ENCODE results near the gene STK17A.

DNA sequence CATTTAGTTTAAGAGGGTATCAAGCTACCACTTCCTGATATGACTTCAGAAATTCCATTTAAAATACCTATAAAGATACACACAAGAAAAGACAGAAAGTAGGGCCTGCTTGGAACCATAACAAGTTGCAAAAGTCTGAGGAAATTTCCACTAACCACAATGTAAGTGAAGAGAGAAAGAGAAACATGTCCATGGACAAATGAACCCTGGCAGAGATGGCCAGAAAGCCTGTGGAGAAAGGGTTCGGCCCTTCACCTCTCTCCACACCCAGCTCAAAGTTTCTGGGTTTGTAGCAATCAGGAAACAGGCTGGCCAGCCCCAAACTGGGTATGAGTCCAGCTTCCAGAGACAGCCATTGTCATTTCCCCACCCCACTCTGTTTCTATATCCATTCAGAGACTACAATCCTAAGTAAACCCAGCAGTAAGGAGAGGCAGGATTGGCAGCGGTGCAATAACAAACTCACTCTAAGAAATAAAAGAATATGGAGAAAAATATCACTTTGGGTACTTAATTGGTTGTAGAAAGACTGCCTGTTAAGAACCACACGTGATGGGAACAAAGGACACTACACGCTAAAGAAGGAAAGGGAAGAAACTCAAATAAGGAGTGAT, 71.1 kb downstream of the STK17A start:
- TF ChIP-seq POLR2AphosphoS5 (IDR thresholded peaks at IDR 0.05; ENCODE audit: low read depth, low read length) (no peak), TCF7L2 (IDR thresholded peaks at IDR 0.05; ENCODE audit: low read depth, low read length) (no peak)
- TF ChIP-seq, protein P1, sequence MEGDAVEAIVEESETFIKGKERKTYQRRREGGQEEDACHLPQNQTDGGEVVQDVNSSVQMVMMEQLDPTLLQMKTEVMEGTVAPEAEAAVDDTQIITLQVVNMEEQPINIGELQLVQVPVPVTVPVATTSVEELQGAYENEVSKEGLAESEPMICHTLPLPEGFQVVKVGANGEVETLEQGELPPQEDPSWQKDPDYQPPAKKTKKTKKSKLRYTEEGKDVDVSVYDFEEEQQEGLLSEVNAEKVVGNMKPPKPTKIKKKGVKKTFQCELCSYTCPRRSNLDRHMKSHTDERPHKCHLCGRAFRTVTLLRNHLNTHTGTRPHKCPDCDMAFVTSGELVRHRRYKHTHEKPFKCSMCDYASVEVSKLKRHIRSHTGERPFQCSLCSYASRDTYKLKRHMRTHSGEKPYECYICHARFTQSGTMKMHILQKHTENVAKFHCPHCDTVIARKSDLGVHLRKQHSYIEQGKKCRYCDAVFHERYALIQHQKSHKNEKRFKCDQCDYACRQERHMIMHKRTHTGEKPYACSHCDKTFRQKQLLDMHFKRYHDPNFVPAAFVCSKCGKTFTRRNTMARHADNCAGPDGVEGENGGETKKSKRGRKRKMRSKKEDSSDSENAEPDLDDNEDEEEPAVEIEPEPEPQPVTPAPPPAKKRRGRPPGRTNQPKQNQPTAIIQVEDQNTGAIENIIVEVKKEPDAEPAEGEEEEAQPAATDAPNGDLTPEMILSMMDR (IDR thresholded peaks at IDR 0.05), result no peak
- TF ChIP-seq, protein P2, sequence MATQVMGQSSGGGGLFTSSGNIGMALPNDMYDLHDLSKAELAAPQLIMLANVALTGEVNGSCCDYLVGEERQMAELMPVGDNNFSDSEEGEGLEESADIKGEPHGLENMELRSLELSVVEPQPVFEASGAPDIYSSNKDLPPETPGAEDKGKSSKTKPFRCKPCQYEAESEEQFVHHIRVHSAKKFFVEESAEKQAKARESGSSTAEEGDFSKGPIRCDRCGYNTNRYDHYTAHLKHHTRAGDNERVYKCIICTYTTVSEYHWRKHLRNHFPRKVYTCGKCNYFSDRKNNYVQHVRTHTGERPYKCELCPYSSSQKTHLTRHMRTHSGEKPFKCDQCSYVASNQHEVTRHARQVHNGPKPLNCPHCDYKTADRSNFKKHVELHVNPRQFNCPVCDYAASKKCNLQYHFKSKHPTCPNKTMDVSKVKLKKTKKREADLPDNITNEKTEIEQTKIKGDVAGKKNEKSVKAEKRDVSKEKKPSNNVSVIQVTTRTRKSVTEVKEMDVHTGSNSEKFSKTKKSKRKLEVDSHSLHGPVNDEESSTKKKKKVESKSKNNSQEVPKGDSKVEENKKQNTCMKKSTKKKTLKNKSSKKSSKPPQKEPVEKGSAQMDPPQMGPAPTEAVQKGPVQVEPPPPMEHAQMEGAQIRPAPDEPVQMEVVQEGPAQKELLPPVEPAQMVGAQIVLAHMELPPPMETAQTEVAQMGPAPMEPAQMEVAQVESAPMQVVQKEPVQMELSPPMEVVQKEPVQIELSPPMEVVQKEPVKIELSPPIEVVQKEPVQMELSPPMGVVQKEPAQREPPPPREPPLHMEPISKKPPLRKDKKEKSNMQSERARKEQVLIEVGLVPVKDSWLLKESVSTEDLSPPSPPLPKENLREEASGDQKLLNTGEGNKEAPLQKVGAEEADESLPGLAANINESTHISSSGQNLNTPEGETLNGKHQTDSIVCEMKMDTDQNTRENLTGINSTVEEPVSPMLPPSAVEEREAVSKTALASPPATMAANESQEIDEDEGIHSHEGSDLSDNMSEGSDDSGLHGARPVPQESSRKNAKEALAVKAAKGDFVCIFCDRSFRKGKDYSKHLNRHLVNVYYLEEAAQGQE (IDR thresholded peaks at IDR 0.05; ENCODE audit: insufficient read depth in 1 of 2, low read depth in 2 of 2, low read length in 1 of 2), result no peak
